GM18526 (cell line): ENCODE measurements around the gene TBC1D22A.

Source experiments
- POLR2A ChIP-seq: IDR thresholded peaks from 3 replicates; pipeline ENCODE4 v1.6.1; 2011; ENCODE audit not compliant: insufficient read length; ENCODE audit errors: extremely low read depth

Gene TBC1D22A

GRCh38 chr22:46857142-46857884 is 94.9 kb downstream of the TBC1D22A start:
- no peak for TF ChIP-seq POLR2A

DNA sequence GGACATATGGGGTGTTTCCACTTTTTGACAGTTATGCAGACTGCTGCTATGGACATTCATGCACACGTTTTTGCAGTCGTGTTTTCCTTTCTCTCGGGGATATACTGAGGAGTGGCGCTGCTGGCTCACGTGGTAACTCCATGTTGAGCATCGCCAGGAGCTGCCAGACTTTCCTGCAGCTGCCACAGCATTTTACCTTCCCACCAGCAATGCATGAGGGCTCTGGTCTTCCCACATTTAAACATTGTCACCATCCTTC is 95.4 kb downstream of the TBC1D22A start:
- TF ChIP-seq POLR2A = no peak

GRCh38 chr22:46858181-46858771 is 95.8 kb downstream of the TBC1D22A start:
- TF ChIP-seq POLR2A = no peak

- TF ChIP-seq POLR2A = no peak
Observed at GRCh38 chr22:46860562-46860961, 98.1 kb downstream of the TBC1D22A start.

GRCh38 chr22:46861468-46862367 is 99.3 kb downstream of the TBC1D22A start:
- no peak for TF ChIP-seq POLR2A

DNA sequence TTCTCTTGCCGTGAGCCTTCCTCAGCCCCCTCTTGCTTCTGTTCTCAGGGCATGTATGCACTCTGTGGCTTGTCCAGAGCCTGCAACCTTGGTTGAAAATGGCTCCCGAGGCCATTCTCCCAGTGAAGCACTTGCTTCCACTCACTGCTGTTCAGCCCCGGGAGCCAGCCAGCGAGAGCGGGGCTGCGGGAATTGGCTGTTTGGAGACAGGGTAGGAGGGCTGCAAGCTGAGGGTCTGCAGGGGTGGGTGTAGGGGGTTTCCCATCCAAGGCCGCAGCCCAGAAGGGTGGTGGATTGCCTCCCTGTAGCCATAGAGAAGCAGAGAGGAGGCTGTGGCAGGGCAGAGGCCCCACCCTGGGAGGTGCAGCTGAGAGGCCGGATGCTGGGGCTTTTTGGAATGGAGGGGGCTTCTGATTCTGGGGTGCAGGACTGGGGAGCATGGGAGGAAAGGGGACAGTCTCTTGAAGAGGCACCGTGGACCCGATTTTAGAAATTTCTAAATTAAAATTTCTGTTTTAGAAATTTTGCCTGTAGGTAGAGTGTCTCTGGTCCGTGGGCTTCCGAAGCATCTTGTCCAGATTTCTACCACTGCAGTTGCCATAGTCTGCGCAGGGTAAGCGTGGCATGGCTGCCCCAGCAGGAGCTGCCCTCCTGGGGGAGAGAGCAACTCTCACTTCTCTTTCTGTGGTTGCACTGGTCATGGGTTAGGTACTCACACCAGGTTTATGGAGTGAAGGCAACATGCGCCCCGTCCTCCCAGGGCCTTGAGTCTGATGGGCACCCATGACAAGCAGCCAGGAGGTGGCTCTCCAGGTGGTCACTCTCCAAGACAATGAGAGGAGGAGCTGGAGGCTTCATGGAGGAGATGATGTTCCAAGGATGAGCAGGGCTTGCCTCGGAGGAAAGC is 100.2 kb downstream of the TBC1D22A start:
- TF ChIP-seq POLR2A = no peak

DNA sequence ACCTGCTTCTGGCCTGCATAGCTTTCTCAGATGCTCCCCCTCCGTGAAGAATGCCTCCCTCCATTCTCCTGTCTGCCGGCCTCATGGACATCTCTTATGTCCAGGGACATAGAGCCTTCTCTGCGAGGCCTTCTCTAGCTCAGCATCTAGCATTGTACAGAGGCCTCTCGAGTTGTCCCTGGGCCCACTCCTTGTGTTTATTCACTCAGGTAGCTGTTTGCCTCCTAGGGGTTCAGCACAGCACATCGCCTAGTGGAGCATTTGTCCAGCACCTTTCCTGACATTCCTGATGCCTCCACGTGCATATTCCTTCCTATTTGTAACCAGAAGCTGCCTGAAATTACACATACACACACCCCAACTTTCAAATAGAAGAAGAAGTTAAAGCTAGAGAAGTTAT is 101.3 kb downstream of the TBC1D22A start:
- TF ChIP-seq POLR2A = no peak

- no peak for TF ChIP-seq POLR2A
Observed at GRCh38 chr22:46864314-46865051, 102.0 kb downstream of the TBC1D22A start.

DNA sequence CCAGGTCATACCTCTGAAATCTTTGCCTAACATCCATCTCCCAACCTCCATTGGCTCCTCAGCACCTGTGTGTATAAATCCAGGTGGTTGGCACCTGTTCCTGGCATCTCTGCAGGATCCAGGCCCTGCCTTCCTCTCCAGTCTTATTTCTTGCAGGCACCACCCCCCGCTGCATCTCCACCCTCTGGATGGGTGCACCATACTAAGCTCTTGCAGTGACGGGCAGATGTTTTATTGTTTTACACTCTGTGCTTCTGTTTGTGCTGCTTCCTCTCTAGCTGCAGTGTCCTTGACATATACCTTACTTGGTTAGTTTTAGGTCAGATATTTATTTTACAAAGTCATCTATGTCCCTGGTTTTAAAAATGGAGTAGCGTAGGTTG is 102.6 kb downstream of the TBC1D22A start:
- TF ChIP-seq POLR2A = no peak

- no peak for TF ChIP-seq POLR2A
Observed at GRCh38 chr22:46865642-46866041, 103.2 kb downstream of the TBC1D22A start.

DNA sequence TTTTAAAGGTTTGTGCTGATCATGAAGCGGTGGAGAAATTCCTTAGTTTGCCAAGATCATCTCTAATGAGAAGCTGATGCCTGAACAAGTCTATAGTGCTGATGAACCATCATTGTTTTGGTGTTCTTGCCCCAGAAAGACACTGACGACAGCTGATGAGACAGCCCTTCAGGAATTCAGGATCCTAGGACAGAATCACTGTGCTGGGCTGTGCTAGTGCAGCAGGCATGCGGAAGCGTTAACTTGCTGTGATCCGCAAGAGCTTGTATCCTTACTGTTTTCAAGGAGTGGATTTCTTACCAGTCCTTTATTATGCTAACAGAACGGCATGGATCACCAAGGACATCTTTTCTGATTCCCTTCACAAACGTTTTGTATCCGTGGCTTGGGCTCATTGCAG is 104.1 kb downstream of the TBC1D22A start:
- TF ChIP-seq POLR2A = no peak

DNA sequence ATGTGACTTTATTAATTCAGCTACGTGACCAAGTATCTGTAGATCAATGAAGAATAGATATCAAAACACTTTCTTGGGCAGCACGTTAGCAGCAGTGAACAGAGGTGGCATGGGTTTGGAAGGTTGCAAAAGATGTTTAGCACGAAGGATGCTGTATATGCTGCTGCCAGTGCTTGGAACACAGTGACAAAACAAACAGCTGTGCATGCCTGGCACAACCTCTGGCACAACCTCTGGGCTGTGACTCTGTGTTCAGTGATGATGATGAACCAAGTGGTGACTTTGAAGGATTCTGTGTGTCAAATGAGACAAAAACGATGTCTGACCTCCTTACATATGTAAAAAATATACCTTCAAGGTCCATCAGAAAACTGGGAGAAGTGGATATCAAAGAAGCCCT is 104.7 kb downstream of the TBC1D22A start:
- no peak for TF ChIP-seq POLR2A

DNA sequence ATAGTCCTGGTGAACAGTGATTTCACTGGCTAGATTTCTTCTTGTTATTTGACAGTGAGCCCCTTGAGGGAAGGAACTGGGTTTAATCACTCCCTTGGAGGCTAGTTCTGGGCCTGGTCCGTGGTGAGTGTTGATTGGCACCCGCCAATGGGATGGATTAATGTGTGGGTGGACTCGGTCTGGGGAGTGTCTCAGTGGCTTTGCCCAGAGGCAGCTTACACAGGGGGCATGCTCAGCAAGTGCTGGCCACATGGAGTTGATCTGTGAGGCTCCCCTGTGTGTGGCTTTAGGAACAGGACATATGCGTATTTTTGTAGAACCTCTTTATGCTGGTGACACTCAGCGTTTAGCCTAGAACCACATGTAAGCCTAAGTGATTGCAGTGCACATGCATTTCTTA is 106.9 kb downstream of the TBC1D22A start:
- no peak for TF ChIP-seq POLR2A

GRCh38 chr22:46869831-46870441 is 107.5 kb downstream of the TBC1D22A start:
- TF ChIP-seq POLR2A = no peak

GRCh38 chr22:46871826-46872225 is 109.4 kb downstream of the TBC1D22A start:
- no peak for TF ChIP-seq POLR2A

DNA sequence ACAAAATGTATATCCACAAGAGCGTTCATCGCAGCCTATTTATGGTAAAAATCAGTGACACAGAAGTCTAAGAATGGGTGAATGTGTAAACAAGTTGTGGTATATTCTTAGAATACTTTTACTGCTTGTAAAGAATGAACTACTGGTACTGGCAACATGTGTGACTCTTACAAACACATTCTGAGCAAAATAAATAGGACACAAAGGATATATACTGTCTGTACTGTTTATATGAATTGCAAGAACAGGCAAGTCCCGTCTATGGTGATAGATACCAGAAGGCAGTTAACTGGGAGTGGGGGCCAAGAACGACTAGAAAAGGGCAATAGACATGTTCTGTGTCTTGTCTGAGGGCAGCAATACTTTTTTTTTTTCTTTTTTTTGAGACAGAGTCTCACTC is 112.6 kb downstream of the TBC1D22A start:
- no peak for TF ChIP-seq POLR2A
